Progenitor cell of endocrine pancreas (in vitro differentiated cells): ENCODE measurements around the gene UVRAG. TPM values are rescaled to one million over a fixed set of nuclear protein-coding genes. Genes with fewer than 3 reads are reported as not detected.

Experiments used
- DNase-seq: peaks from one replicate; pipeline ENCODE4 v3.0.0; 2021; ENCODE audit warnings: low spot score; ENCODE audit not compliant: unreplicated experiment
- H3K27ac Mint-ChIP-seq: 2 replicates; pipeline ENCODE4 v1.8.0; 2021; ENCODE audit warnings: mild to moderate bottlenecking, moderate library complexity, mixed read lengths
- H3K27me3 Mint-ChIP-seq: 2 replicates; pipeline ENCODE4 v1.8.0; 2021; ENCODE audit warnings: mixed read lengths
- H3K36me3 Mint-ChIP-seq: 2 replicates; pipeline ENCODE4 v1.8.0; 2022; ENCODE audit warnings: mixed read lengths; ENCODE audit not compliant: insufficient read depth
- H3K4me1 Mint-ChIP-seq: 2 replicates; pipeline ENCODE4 v1.8.0; 2021; ENCODE audit warnings: low read depth, mixed read lengths
- H3K4me3 Mint-ChIP-seq: 2 replicates; pipeline ENCODE4 v1.8.0; 2021; ENCODE audit warnings: low read depth, mild to moderate bottlenecking, moderate library complexity, mixed read lengths
- H3K9me3 Mint-ChIP-seq: 2 replicates; pipeline ENCODE4 v1.8.0; 2021; ENCODE audit warnings: low read depth, mixed read lengths
- total RNA-seq: library from RNA; stranded (reverse); gene quantifications from 2 replicates; pipeline ENCODE4 v1.2.1, GENCODE V29; 2021
- TF ChIP-seq, protein P1 (sequence below): fragments of 200-600 bp; sonication (generic); IDR thresholded peaks from one replicate; pipeline ENCODE4 v1.5.0; 2021; ENCODE audit warnings: antibody characterized with exemption, mild to moderate bottlenecking; ENCODE audit not compliant: unreplicated experiment

UVRAG gene
- total RNA-seq, 1 donor from 2014 or later, result 25.7 TPM

DNA sequence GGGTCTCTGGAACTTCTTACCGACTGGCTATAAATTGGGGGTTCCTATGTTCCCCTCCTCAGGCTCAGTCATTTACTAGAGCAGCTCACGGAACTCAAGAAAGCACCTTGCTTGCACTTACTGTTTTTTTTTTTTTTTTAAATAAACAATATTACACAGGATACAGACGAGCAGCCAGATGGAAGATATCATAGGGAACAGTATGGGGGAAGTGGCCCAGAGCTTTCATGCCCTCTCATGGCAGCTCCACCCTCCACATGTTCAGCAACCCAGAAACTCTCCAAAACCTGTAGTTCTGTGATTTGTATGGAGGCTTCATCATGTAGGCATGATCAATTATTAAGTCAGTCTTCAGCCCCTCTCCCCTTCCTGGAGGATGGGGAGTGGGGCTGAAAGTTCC, 7.5 kb downstream of the UVRAG start:
- no peak overlapping the region for H3K27ac Mint-ChIP-seq
- no peaks in the 10 kb centered on the region for H3K9me3 Mint-ChIP-seq
- no peaks in the 10 kb centered on the region for H3K27me3 Mint-ChIP-seq
- no peak for DNase-seq
- TF ChIP-seq, protein P1, sequence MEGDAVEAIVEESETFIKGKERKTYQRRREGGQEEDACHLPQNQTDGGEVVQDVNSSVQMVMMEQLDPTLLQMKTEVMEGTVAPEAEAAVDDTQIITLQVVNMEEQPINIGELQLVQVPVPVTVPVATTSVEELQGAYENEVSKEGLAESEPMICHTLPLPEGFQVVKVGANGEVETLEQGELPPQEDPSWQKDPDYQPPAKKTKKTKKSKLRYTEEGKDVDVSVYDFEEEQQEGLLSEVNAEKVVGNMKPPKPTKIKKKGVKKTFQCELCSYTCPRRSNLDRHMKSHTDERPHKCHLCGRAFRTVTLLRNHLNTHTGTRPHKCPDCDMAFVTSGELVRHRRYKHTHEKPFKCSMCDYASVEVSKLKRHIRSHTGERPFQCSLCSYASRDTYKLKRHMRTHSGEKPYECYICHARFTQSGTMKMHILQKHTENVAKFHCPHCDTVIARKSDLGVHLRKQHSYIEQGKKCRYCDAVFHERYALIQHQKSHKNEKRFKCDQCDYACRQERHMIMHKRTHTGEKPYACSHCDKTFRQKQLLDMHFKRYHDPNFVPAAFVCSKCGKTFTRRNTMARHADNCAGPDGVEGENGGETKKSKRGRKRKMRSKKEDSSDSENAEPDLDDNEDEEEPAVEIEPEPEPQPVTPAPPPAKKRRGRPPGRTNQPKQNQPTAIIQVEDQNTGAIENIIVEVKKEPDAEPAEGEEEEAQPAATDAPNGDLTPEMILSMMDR, result no peak
- no peak overlapping the region for H3K4me3 Mint-ChIP-seq
- peaks cover 9% of the 10 kb centered on the region for H3K4me1 Mint-ChIP-seq
- peaks cover 6% of the 10 kb centered on the region for H3K36me3 Mint-ChIP-seq

DNA sequence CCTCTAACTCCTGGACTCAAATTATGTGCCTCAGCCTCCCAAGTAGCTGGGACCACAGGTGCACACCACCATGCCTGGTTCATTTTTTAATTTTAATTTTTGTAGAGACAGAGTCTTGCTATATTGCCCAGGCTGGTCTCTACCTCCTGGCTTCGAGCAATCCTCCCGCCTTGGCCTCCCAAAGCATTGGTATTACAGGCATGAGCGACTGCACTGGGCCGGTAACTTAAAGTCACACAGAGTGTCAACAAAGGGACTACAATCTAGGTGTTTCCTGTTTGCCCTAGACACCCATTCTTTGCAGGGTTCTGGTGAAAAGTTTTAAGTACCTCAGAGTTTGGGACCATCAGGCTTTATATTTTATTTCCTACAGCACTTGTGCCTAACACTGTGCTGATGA, 8.4 kb downstream of the UVRAG start:
- Mint-ChIP-seq H3K9me3 (no peaks in the 10 kb centered on the region), H3K36me3 (peaks cover 6% of the 10 kb centered on the region), H3K27me3 (no peaks in the 10 kb centered on the region), H3K4me3 (no peak overlapping the region), H3K27ac (no peak overlapping the region), H3K4me1 (peaks cover 8% of the 10 kb centered on the region)
- DNase-seq, result no peak
- TF ChIP-seq, protein P1, result no peak

DNA sequence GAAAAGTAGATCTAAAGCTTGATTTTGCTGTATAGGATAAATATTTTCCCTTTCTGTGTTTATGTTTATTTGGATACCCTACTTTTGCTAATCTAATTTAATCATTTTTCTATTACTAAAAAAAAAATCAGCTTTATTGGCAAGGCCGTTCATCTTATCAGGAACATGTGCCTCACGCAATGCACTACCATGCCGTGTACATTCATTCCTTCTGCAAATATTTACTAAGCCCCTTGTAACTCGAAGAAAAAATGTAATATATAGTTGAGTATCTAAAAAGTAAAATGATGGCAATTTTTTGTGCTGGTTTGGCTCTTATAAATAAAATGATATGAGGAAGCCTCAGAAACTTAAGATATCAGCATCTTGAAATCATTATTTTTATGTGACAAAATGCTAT, 8.9 kb downstream of the UVRAG start:
- Mint-ChIP-seq H3K27ac (no peak overlapping the region), H3K4me1 (peaks cover 8% of the 10 kb centered on the region), H3K36me3 (peaks cover 6% of the 10 kb centered on the region), H3K9me3 (no peaks in the 10 kb centered on the region), H3K4me3 (no peak overlapping the region), H3K27me3 (no peaks in the 10 kb centered on the region)
- no peak for DNase-seq
- TF ChIP-seq, protein P1, result no peak

DNA sequence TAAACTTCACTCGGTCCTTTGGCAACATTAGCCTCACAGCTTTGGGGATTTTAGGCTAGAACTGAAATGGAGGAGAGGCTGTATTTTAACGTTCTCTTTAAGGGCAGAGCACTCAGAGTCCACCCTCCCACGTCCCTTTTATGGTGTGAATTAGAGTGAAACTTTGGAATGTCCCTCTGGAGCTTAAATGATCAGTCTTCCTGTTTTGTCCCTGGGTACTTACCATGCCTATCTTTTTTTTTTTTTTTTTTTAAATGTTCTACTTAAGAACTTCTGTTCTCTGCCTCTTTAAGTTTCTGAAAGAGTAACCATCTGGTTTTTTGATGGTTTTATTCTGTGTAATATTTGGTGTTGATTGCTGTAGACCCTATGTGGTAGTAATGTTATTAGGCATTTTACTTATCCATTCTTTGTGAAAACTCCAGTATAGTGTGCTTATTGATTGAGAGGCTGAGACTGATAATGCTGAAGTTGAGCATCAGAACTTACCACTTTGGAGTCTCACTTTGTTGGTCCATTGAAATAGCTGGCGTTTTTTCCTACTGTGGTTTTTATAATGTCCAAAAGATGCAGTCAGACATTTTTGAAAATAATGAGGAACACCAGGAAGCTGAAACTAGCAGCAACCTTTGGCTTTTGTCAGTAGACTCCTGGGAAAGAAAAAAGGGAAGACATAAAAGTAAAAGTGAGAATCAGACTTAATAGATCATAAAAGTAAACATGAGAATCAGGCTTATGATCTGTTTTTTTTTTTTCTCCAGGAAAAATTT, 11.6 kb downstream of the UVRAG start:
- TF ChIP-seq, protein P1, result no peak
- H3K4me1 Mint-ChIP-seq, result peaks cover 8% of the 10 kb centered on the region
- H3K9me3 Mint-ChIP-seq, result no peaks in the 10 kb centered on the region
- H3K27me3 Mint-ChIP-seq, result no peaks in the 10 kb centered on the region
- H3K36me3 Mint-ChIP-seq, result peaks cover 3% of the 10 kb centered on the region
- H3K27ac Mint-ChIP-seq, result no peak overlapping the region
- no peak overlapping the region for H3K4me3 Mint-ChIP-seq
- DNase-seq, result no peak

DNA sequence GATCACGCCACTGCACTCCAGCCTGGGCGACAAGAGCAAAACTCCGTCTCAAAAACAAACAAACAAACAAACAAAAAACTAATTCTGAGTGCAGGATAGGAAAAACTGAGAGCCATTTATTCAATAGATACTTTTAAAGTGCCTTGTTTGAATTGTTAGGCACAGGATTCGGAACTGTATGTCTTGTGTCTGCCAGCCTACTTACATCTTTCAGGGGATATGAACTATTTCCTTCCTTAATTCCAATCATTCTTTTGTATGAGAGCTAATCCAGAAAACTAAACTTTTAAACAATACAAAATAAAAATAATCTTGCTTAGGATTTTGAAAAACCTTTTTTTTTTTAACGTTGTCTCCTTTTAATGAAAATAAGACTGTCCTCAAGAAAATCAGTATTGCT, 12.6 kb downstream of the UVRAG start:
- H3K9me3 Mint-ChIP-seq, result no peaks in the 10 kb centered on the region
- DNase-seq, result no peak
- no peaks in the 10 kb centered on the region for H3K27me3 Mint-ChIP-seq
- no peak overlapping the region for H3K4me3 Mint-ChIP-seq
- peaks cover 6% of the 10 kb centered on the region for H3K4me1 Mint-ChIP-seq
- TF ChIP-seq, protein P1, result no peak
- H3K27ac Mint-ChIP-seq, result no peak overlapping the region
- no peaks in the 10 kb centered on the region for H3K36me3 Mint-ChIP-seq
